Fibroblast of pulmonary artery (primary cell): ENCODE measurements around the gene HIVEP3.
"Not testable (repeated sequence)": the region's sequence is repeated elsewhere in the genome, so short reads cannot be mapped to it uniquely, and the experiment has no call there.

Source experiments
- DNase-seq: peaks from one replicate; pipeline ENCODE4 v3.0.0-alpha.2; 2010; ENCODE audit warnings: low read depth
- H3K4me3 ChIP-seq: replicated peaks from 2 replicates; pipeline ENCODE4 v1.5.1; 2011; ENCODE audit warnings: low read depth, mild to moderate bottlenecking, control low read depth, low read length, moderate library complexity
- CTCF ChIP-seq: IDR thresholded peaks from 2 replicates; pipeline ENCODE4 v1.5.1; 2011; ENCODE audit warnings: mild to moderate bottlenecking, control low read depth, low read length, inconsistent platforms; ENCODE audit errors: missing control alignments

Gene HIVEP3

GRCh38 chr1:41954533-41954944 lies 35.8 kb upstream of the HIVEP3 start:
- no peak overlapping the region for H3K4me3 ChIP-seq
- no peak for TF ChIP-seq CTCF
- DNase-seq, result peak; percentile 96

GRCh38 chr1:41953291-41953690 lies 34.6 kb upstream of the HIVEP3 start:
- no peak overlapping the region for H3K4me3 ChIP-seq
- no peak for DNase-seq
- TF ChIP-seq CTCF, result no peak

GRCh38 chr1:41952208-41952607 lies 33.5 kb upstream of the HIVEP3 start:
- DNase-seq, result no peak
- TF ChIP-seq CTCF, result no peak
- H3K4me3 ChIP-seq, result no peak overlapping the region

GRCh38 chr1:41951492-41951891 lies 32.8 kb upstream of the HIVEP3 start:
- DNase-seq, H3K4me3 ChIP-seq: not testable (repeated sequence)

- TF ChIP-seq CTCF, result no peak
- DNase-seq, result no peak
- no peak overlapping the region for H3K4me3 ChIP-seq
These were observed 32.1 kb upstream of the HIVEP3 start for GRCh38 chr1:41950820-41951219.

- not testable (repeated sequence) for H3K4me3 ChIP-seq, DNase-seq
These were observed 27.2 kb upstream of the HIVEP3 start for GRCh38 chr1:41945946-41946345.

- TF ChIP-seq CTCF, result no peak
- no peak for DNase-seq
- no peak overlapping the region for H3K4me3 ChIP-seq
These were observed 25.0 kb upstream of the HIVEP3 start for GRCh38 chr1:41943717-41944116.

- no peak for DNase-seq
- TF ChIP-seq CTCF, result no peak
- H3K4me3 ChIP-seq, result no peak overlapping the region
These were observed 23.6 kb upstream of the HIVEP3 start for GRCh38 chr1:41942278-41942677.
